NCI-H146 (cell line): Measurements from ENCODE around the gene KCTD10.
"Not testable (repeated sequence)": the region's sequence is repeated elsewhere in the genome, so short reads cannot be mapped to it uniquely, and the experiment has no call there.

Experiments
- DNase-seq: peaks from one replicate; lab custom pipeline; 2025; lab: John Stamatoyannopoulos, UW

The KCTD10 gene

GRCh38 chr12:109418848-109419480 is 58.1 kb downstream of the KCTD10 start:
- DNase-seq, result no peak

GRCh38 chr12:109406147-109406546 is 71.0 kb downstream of the KCTD10 start:
- DNase-seq, result not testable (repeated sequence)

DNA sequence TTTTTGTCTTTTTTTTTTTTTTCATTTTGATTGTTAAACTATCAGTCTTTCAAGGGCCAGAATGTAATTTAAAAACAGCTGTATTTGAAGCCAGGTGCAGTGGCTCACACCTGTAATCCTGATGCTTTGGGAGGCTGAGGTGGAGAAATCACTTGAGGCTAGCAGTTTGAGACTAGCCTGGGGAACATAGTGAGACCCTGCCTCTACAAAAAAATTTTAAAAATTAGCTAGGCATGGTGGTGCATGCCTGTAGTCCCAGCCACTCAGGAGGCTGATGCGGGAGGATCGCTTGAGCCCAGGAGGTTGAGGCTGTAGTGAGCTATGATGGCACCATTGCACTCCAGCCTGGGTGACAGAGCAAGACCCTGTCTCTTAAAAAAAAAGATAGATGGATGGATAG is 72.3 kb downstream of the KCTD10 start:
- DNase-seq, result not testable (repeated sequence)
